GM19395 (cell line): ENCODE measurements around the gene IGDCC3.

Experiments
- ATAC-seq: cut with Tn5 transposase; IDR thresholded peaks from one replicate; pipeline ENCODE4 v1.9.1; 2021; ENCODE audit warnings: mild to moderate bottlenecking, moderate library complexity; ENCODE audit not compliant: unreplicated experiment

Gene IGDCC3

GRCh38 chr15:65377976-65378366 lies at the start of gene IGDCC3:
Gene IGDCC3 (minus strand): TSS chr15:65378002. CDS start chr15:65377788, 214 bp downstream.
- ATAC-seq, result no peak

- ATAC-seq, result no peak
Observed at GRCh38 chr15:65426216-65426853, 48.5 kb upstream of the IGDCC3 start.

GRCh38 chr15:65424683-65425082 lies 46.9 kb upstream of the IGDCC3 start:
- no peak for ATAC-seq

- no peak for ATAC-seq
Observed at GRCh38 chr15:65423976-65424679, 46.3 kb upstream of the IGDCC3 start.

GRCh38 chr15:65423150-65423975 lies 45.6 kb upstream of the IGDCC3 start:
- ATAC-seq, result no peak

GRCh38 chr15:65421360-65422215 lies 43.8 kb upstream of the IGDCC3 start:
- no peak for ATAC-seq

- no peak for ATAC-seq
Observed at GRCh38 chr15:65420975-65421359, 43.2 kb upstream of the IGDCC3 start.

- no peak for ATAC-seq
Observed at GRCh38 chr15:65418596-65418995, 40.8 kb upstream of the IGDCC3 start.

- no peak for ATAC-seq
Observed at GRCh38 chr15:65416845-65417416, 39.1 kb upstream of the IGDCC3 start.

- ATAC-seq, result no peak
Observed at GRCh38 chr15:65414841-65415621, 37.2 kb upstream of the IGDCC3 start.

- ATAC-seq, result no peak
Observed at GRCh38 chr15:65413760-65414144, 36.0 kb upstream of the IGDCC3 start.

- ATAC-seq, result no peak
Observed at GRCh38 chr15:65413051-65413759, 35.4 kb upstream of the IGDCC3 start.

GRCh38 chr15:65412556-65412955 lies 34.8 kb upstream of the IGDCC3 start:
- ATAC-seq, result no peak

GRCh38 chr15:65411465-65412071 lies 33.8 kb upstream of the IGDCC3 start:
- ATAC-seq, result no peak

GRCh38 chr15:65410972-65411371 lies 33.2 kb upstream of the IGDCC3 start:
- no peak for ATAC-seq

GRCh38 chr15:65410036-65410435 lies 32.2 kb upstream of the IGDCC3 start:
- ATAC-seq, result no peak

GRCh38 chr15:65409036-65409631 lies 31.3 kb upstream of the IGDCC3 start:
- no peak for ATAC-seq

- ATAC-seq, result no peak
Observed at GRCh38 chr15:65408324-65409035, 30.7 kb upstream of the IGDCC3 start.
